GM19452 (cell line): ENCODE results near the gene SH3BP5L.
"Not testable (repeated sequence)": the region's sequence is repeated elsewhere in the genome, so short reads cannot be mapped to it uniquely, and the experiment has no call there.

ENCODE experiments used
- ATAC-seq: cut with Tn5 transposase; IDR thresholded peaks from one replicate; pipeline ENCODE4 v1.9.1; 2021; ENCODE audit not compliant: unreplicated experiment

Gene SH3BP5L

GRCh38 chr1:248830718-248831017 is 5.0 kb upstream of the SH3BP5L start:
- ATAC-seq: not testable (repeated sequence)

GRCh38 chr1:248828845-248829244 is 3.1 kb upstream of the SH3BP5L start:
- ATAC-seq: no peak

- peak; percentile 6 for ATAC-seq
Measured at GRCh38 chr1:248825573-248825908, 174 bp downstream of the SH3BP5L start.

GRCh38 chr1:248825136-248825535 is 579 bp downstream of the SH3BP5L start:
- ATAC-seq: no peak

GRCh38 chr1:248824701-248825100 is 1.0 kb downstream of the SH3BP5L start:
- ATAC-seq: no peak

GRCh38 chr1:248824301-248824700 is 1.4 kb downstream of the SH3BP5L start:
- no peak for ATAC-seq

GRCh38 chr1:248823517-248824001 is 2.2 kb downstream of the SH3BP5L start:
- ATAC-seq: no peak

- ATAC-seq: no peak
Measured at GRCh38 chr1:248822148-248823032, 3.3 kb downstream of the SH3BP5L start.

GRCh38 chr1:248821641-248822040 is 4.1 kb downstream of the SH3BP5L start:
- ATAC-seq: no peak

- no peak for ATAC-seq
Measured at GRCh38 chr1:248821101-248821500, 4.6 kb downstream of the SH3BP5L start.

GRCh38 chr1:248820041-248820585 is 5.6 kb downstream of the SH3BP5L start:
- ATAC-seq: no peak

GRCh38 chr1:248818505-248819374 is 7.0 kb downstream of the SH3BP5L start:
- no peak for ATAC-seq

GRCh38 chr1:248817065-248817464 is 8.7 kb downstream of the SH3BP5L start:
- ATAC-seq: no peak

GRCh38 chr1:248816042-248816851 is 9.5 kb downstream of the SH3BP5L start:
- ATAC-seq: no peak

GRCh38 chr1:248815407-248816034 is 10.2 kb downstream of the SH3BP5L start:
- no peak for ATAC-seq

GRCh38 chr1:248814351-248814750 is 11.4 kb downstream of the SH3BP5L start:
- no peak for ATAC-seq

GRCh38 chr1:248813546-248813945 is 12.2 kb downstream of the SH3BP5L start:
- ATAC-seq: no peak

- no peak for ATAC-seq
Measured at GRCh38 chr1:248812736-248813425, 12.8 kb downstream of the SH3BP5L start.

GRCh38 chr1:248811514-248812490 is 13.9 kb downstream of the SH3BP5L start:
- ATAC-seq: no peak
